ENCODE measurements around the gene ERC2.

- TF ChIP-seq CTCF (IDR thresholded peaks at IDR 0.05) (no peak), EP300 (IDR thresholded peaks at IDR 0.05) (no peak), POLR2AphosphoS5 (IDR thresholded peaks at IDR 0.05) (peak; percentile 36)
Measured at GRCh38 chr3:56125358-56126005, 342.8 kb downstream of the ERC2 start.
